Measurements from ENCODE around the gene DSG3. TPM values are rescaled to one million over a fixed set of nuclear protein-coding genes. Genes with fewer than 3 reads are reported as not detected.

The DSG3 gene
- total and polyA plus RNA-seq, 4 donors, result under 0.01 TPM; not detected in 3

- Histone ChIP-seq H3K9me3 (ENCODE audit: control insufficient read depth, insufficient read depth, low read length) (no peaks in the 10 kb centered on the region), H3K4me1 (ENCODE audit: control insufficient read depth, insufficient read depth, low read length) (no peaks in the 10 kb centered on the region), H3K36me3 (ENCODE audit: control insufficient read depth, insufficient read depth, low read length) (no peaks in the 10 kb centered on the region), H3K27me3 (ENCODE audit: control insufficient read depth, insufficient read depth, low read length) (no peaks in the 10 kb centered on the region), H3K27ac (ENCODE audit: low read depth, low read length) (no peak overlapping the region), H3K4me3 (ENCODE audit: low read depth, low read length) (no peak overlapping the region)
- no peak for DNase-seq (ENCODE audit: low read depth in 4 of 6, low spot score in 6 of 6)
- no CpG with 5 or more reads among the region's 1 CpG for WGBS (ENCODE audit: insufficient coverage)
These were observed 61.2 kb downstream of the DSG3 start for GRCh38 chr18:31508781-31509180.

GRCh38 chr18:31509571-31509970 lies 62.0 kb downstream of the DSG3 start:
- H3K9me3 ChIP-seq (ENCODE audit: control insufficient read depth, insufficient read depth, low read length), result no peaks in the 10 kb centered on the region
- no peaks in the 10 kb centered on the region for H3K36me3 ChIP-seq (ENCODE audit: control insufficient read depth, insufficient read depth, low read length)
- H3K27ac ChIP-seq (ENCODE audit: low read depth, low read length), result no peak overlapping the region
- no peaks in the 10 kb centered on the region for H3K4me1 ChIP-seq (ENCODE audit: control insufficient read depth, insufficient read depth, low read length)
- WGBS (ENCODE audit: insufficient coverage), result 60% methylated on average over 1 of the region's 3 CpGs
- no peaks in the 10 kb centered on the region for H3K27me3 ChIP-seq (ENCODE audit: control insufficient read depth, insufficient read depth, low read length)
- H3K4me3 ChIP-seq (ENCODE audit: low read depth, low read length), result no peak overlapping the region
- no peak for DNase-seq (ENCODE audit: low read depth in 4 of 6, low spot score in 6 of 6)

GRCh38 chr18:31510319-31510718 lies 62.8 kb downstream of the DSG3 start:
- Histone ChIP-seq H3K27me3 (ENCODE audit: control insufficient read depth, insufficient read depth, low read length) (no peaks in the 10 kb centered on the region), H3K9me3 (ENCODE audit: control insufficient read depth, insufficient read depth, low read length) (no peaks in the 10 kb centered on the region), H3K36me3 (ENCODE audit: control insufficient read depth, insufficient read depth, low read length) (no peaks in the 10 kb centered on the region), H3K4me3 (ENCODE audit: low read depth, low read length) (no peak overlapping the region), H3K4me1 (ENCODE audit: control insufficient read depth, insufficient read depth, low read length) (no peaks in the 10 kb centered on the region), H3K27ac (ENCODE audit: low read depth, low read length) (no peak overlapping the region)
- DNase-seq (ENCODE audit: low read depth in 4 of 6, low spot score in 6 of 6), result no peak

GRCh38 chr18:31511098-31511497 lies 63.6 kb downstream of the DSG3 start:
- no peaks in the 10 kb centered on the region for H3K36me3 ChIP-seq (ENCODE audit: control insufficient read depth, insufficient read depth, low read length)
- no peak for DNase-seq (ENCODE audit: low read depth in 4 of 6, low spot score in 6 of 6)
- no peaks in the 10 kb centered on the region for H3K9me3 ChIP-seq (ENCODE audit: control insufficient read depth, insufficient read depth, low read length)
- H3K27me3 ChIP-seq (ENCODE audit: control insufficient read depth, insufficient read depth, low read length), result no peaks in the 10 kb centered on the region
- no peak overlapping the region for H3K27ac ChIP-seq (ENCODE audit: low read depth, low read length)
- no peaks in the 10 kb centered on the region for H3K4me1 ChIP-seq (ENCODE audit: control insufficient read depth, insufficient read depth, low read length)
- WGBS (ENCODE audit: insufficient coverage), result 100% methylated on average over 2 of the region's 6 CpGs
- H3K4me3 ChIP-seq (ENCODE audit: low read depth, low read length), result no peak overlapping the region

GRCh38 chr18:31512203-31512764 lies 64.7 kb downstream of the DSG3 start:
- Histone ChIP-seq H3K4me3 (ENCODE audit: low read depth, low read length) (no peak overlapping the region), H3K9me3 (ENCODE audit: control insufficient read depth, insufficient read depth, low read length) (no peaks in the 10 kb centered on the region), H3K27ac (ENCODE audit: low read depth, low read length) (no peak overlapping the region), H3K36me3 (ENCODE audit: control insufficient read depth, insufficient read depth, low read length) (no peaks in the 10 kb centered on the region), H3K27me3 (ENCODE audit: control insufficient read depth, insufficient read depth, low read length) (no peaks in the 10 kb centered on the region), H3K4me1 (ENCODE audit: control insufficient read depth, insufficient read depth, low read length) (no peaks in the 10 kb centered on the region)
- no peak for DNase-seq (ENCODE audit: low read depth in 4 of 6, low spot score in 6 of 6)
- 87% methylated on average over 5 of the region's 6 CpGs for WGBS (ENCODE audit: insufficient coverage)

GRCh38 chr18:31513189-31513935 lies 65.8 kb downstream of the DSG3 start:
- H3K27ac ChIP-seq (ENCODE audit: low read depth, low read length), result no peak overlapping the region
- no peaks in the 10 kb centered on the region for H3K36me3 ChIP-seq (ENCODE audit: control insufficient read depth, insufficient read depth, low read length)
- WGBS (ENCODE audit: insufficient coverage), result 80% methylated on average over 1 of the region's 4 CpGs
- no peak overlapping the region for H3K4me3 ChIP-seq (ENCODE audit: low read depth, low read length)
- H3K9me3 ChIP-seq (ENCODE audit: control insufficient read depth, insufficient read depth, low read length), result no peaks in the 10 kb centered on the region
- no peaks in the 10 kb centered on the region for H3K27me3 ChIP-seq (ENCODE audit: control insufficient read depth, insufficient read depth, low read length)
- DNase-seq (ENCODE audit: low read depth in 4 of 6, low spot score in 6 of 6), result no peak
- H3K4me1 ChIP-seq (ENCODE audit: control insufficient read depth, insufficient read depth, low read length), result no peaks in the 10 kb centered on the region

GRCh38 chr18:31516437-31516836 lies 68.9 kb downstream of the DSG3 start:
- Histone ChIP-seq H3K27ac (ENCODE audit: low read depth, low read length) (no peak overlapping the region), H3K4me1 (ENCODE audit: control insufficient read depth, insufficient read depth, low read length) (no peaks in the 10 kb centered on the region), H3K4me3 (ENCODE audit: low read depth, low read length) (no peak overlapping the region), H3K36me3 (ENCODE audit: control insufficient read depth, insufficient read depth, low read length) (no peaks in the 10 kb centered on the region), H3K9me3 (ENCODE audit: control insufficient read depth, insufficient read depth, low read length) (no peaks in the 10 kb centered on the region), H3K27me3 (ENCODE audit: control insufficient read depth, insufficient read depth, low read length) (no peaks in the 10 kb centered on the region)
- no peak for DNase-seq (ENCODE audit: low read depth in 4 of 6, low spot score in 6 of 6)
- WGBS (ENCODE audit: insufficient coverage), result 52% methylated on average over 3 of the region's 3 CpGs

- no peak for DNase-seq (ENCODE audit: low read depth in 4 of 6, low spot score in 6 of 6)
- Histone ChIP-seq H3K9me3 (ENCODE audit: control insufficient read depth, insufficient read depth, low read length) (no peaks in the 10 kb centered on the region), H3K4me1 (ENCODE audit: control insufficient read depth, insufficient read depth, low read length) (no peaks in the 10 kb centered on the region), H3K27ac (ENCODE audit: low read depth, low read length) (no peak overlapping the region), H3K4me3 (ENCODE audit: low read depth, low read length) (no peak overlapping the region), H3K36me3 (ENCODE audit: control insufficient read depth, insufficient read depth, low read length) (no peaks in the 10 kb centered on the region), H3K27me3 (ENCODE audit: control insufficient read depth, insufficient read depth, low read length) (no peaks in the 10 kb centered on the region)
- 91% methylated on average over 5 of the region's 7 CpGs for WGBS (ENCODE audit: insufficient coverage)
These were observed 78.8 kb downstream of the DSG3 start for GRCh38 chr18:31526374-31526773.

Data from spinal cord (tissue), 10 donors.